Type B pancreatic cell (in vitro differentiated cells): ENCODE data around the gene RABGAP1L. TPM values are rescaled to one million over a fixed set of nuclear protein-coding genes. Genes with fewer than 3 reads are reported as not detected.

ENCODE experiments used
- DNase-seq: peaks from one replicate; pipeline ENCODE4 v3.0.0; 2021; ENCODE audit warnings: mixed read lengths; ENCODE audit not compliant: unreplicated experiment; ENCODE audit errors: extremely low spot score
- H3K27ac Mint-ChIP-seq: 2 replicates; pipeline ENCODE4 v1.8.0; 2021; ENCODE audit warnings: mild to moderate bottlenecking, mixed read lengths
- H3K27me3 Mint-ChIP-seq: 2 replicates; pipeline ENCODE4 v1.8.0; 2021; ENCODE audit warnings: mixed read lengths
- H3K36me3 Mint-ChIP-seq: 2 replicates; pipeline ENCODE4 v1.8.0; 2021; ENCODE audit warnings: mixed read lengths
- H3K4me1 Mint-ChIP-seq: one replicate; pipeline ENCODE4 v1.8.0; 2021; ENCODE audit warnings: mixed read lengths; ENCODE audit not compliant: unreplicated experiment
- H3K4me3 Mint-ChIP-seq: 2 replicates; pipeline ENCODE4 v1.8.0; 2021; ENCODE audit warnings: mild to moderate bottlenecking, mixed read lengths
- H3K9me3 Mint-ChIP-seq: 2 replicates; pipeline ENCODE4 v1.8.0; 2021; ENCODE audit warnings: mixed read lengths
- CTCF ChIP-seq: fragments of 200-600 bp; sonication (generic); conservative IDR thresholded peaks from 2 replicates; pipeline ENCODE4 v1.5.0; 2021; ENCODE audit warnings: antibody characterized with exemption, mild to moderate bottlenecking
- total RNA-seq: library from RNA; stranded (reverse); gene quantifications from 2 replicates; pipeline ENCODE4 v1.2.1, GENCODE V29; 2021; ENCODE audit warnings: low replicate concordance

RABGAP1L gene
- total RNA-seq, 1 donor from 2014 or later = 35.6 TPM

GRCh38 chr1:174657411-174657810 is 498.1 kb downstream of the RABGAP1L start:
- Mint-ChIP-seq H3K36me3 (no peaks in the 10 kb centered on the region), H3K27me3 (no peaks in the 10 kb centered on the region), H3K27ac (no peak overlapping the region), H3K4me3 (no peak overlapping the region), H3K4me1 (peaks cover 7% of the 10 kb centered on the region), H3K9me3 (no peaks in the 10 kb centered on the region)
- no peak for DNase-seq
- TF ChIP-seq CTCF = no peak

- Mint-ChIP-seq H3K27ac (no peak overlapping the region), H3K9me3 (no peaks in the 10 kb centered on the region), H3K36me3 (no peaks in the 10 kb centered on the region), H3K4me3 (no peak overlapping the region), H3K27me3 (no peaks in the 10 kb centered on the region), H3K4me1 (peaks cover 5% of the 10 kb centered on the region)
- no peak for DNase-seq
- no peak for TF ChIP-seq CTCF
Measured at GRCh38 chr1:174657893-174658292, 498.6 kb downstream of the RABGAP1L start.

GRCh38 chr1:174659823-174660222 is 500.5 kb downstream of the RABGAP1L start:
- DNase-seq = no peak
- H3K27me3 Mint-ChIP-seq = no peaks in the 10 kb centered on the region
- H3K36me3 Mint-ChIP-seq = no peaks in the 10 kb centered on the region
- no peaks in the 10 kb centered on the region for H3K4me1 Mint-ChIP-seq
- no peaks in the 10 kb centered on the region for H3K9me3 Mint-ChIP-seq
- TF ChIP-seq CTCF = no peak
- H3K4me3 Mint-ChIP-seq = no peak overlapping the region
- H3K27ac Mint-ChIP-seq = no peak overlapping the region

GRCh38 chr1:174660476-174660875 is 501.2 kb downstream of the RABGAP1L start:
- H3K4me1 Mint-ChIP-seq = no peaks in the 10 kb centered on the region
- H3K27me3 Mint-ChIP-seq = no peaks in the 10 kb centered on the region
- no peaks in the 10 kb centered on the region for H3K9me3 Mint-ChIP-seq
- no peak overlapping the region for H3K4me3 Mint-ChIP-seq
- no peak overlapping the region for H3K27ac Mint-ChIP-seq
- no peak for DNase-seq
- no peaks in the 10 kb centered on the region for H3K36me3 Mint-ChIP-seq
- TF ChIP-seq CTCF = no peak

GRCh38 chr1:174663358-174663757 is 504.0 kb downstream of the RABGAP1L start:
- Mint-ChIP-seq H3K27me3 (no peaks in the 10 kb centered on the region), H3K36me3 (no peaks in the 10 kb centered on the region), H3K4me3 (no peak overlapping the region), H3K9me3 (no peaks in the 10 kb centered on the region), H3K27ac (no peak overlapping the region), H3K4me1 (no peaks in the 10 kb centered on the region)
- TF ChIP-seq CTCF = no peak
- no peak for DNase-seq

- no peaks in the 10 kb centered on the region for H3K27me3 Mint-ChIP-seq
- no peak for DNase-seq
- no peak overlapping the region for H3K27ac Mint-ChIP-seq
- H3K9me3 Mint-ChIP-seq = peaks cover 3% of the 10 kb centered on the region
- no peaks in the 10 kb centered on the region for H3K4me1 Mint-ChIP-seq
- TF ChIP-seq CTCF = no peak
- no peaks in the 10 kb centered on the region for H3K36me3 Mint-ChIP-seq
- H3K4me3 Mint-ChIP-seq = no peak overlapping the region
Measured at GRCh38 chr1:174666248-174666647, 506.9 kb downstream of the RABGAP1L start.
